ENCODE results near the gene COA1. TPM values are rescaled to one million over a fixed set of nuclear protein-coding genes. Genes with fewer than 3 reads are reported as not detected.
"Not testable (repeated sequence)": the region's sequence is repeated elsewhere in the genome, so short reads cannot be mapped to it uniquely, and the experiment has no call there.

Gene COA1
- total RNA-seq, 1 donor from 2014 or later: 102 TPM

DNA sequence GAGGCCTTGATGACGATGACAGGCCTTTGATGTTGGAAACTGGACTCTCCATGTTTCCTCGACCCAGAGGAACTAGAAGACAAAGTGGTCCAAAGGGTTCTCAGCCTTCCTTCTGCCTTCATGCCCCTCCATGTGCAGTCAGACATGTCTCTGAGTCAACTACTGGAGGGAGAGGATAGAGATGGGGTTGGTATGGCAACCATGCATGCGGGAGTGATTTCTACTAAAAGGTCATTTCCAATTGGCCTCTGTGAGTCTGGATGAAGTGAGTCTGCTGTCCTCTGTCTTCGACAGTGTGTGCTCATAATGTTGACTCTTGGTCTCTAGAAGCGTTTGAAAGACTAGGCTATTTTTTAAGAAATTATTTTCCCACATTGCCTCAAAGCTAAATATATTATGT is 117.2 kb downstream of the COA1 start:
- Mint-ChIP-seq H3K27ac (ENCODE audit: unreplicated experiment) (no peak overlapping the region), H3K4me3 (no peak overlapping the region), H3K36me3 (ENCODE audit: low read depth) (peaks cover 12% of the 10 kb centered on the region), H3K9me3 (no peaks in the 10 kb centered on the region), H3K27me3 (ENCODE audit: low read depth) (no peaks in the 10 kb centered on the region), H3K4me1 (peaks cover 9% of the 10 kb centered on the region)
- no peak for DNase-seq (ENCODE audit: low read depth, low spot score)
- TF ChIP-seq, protein P1, sequence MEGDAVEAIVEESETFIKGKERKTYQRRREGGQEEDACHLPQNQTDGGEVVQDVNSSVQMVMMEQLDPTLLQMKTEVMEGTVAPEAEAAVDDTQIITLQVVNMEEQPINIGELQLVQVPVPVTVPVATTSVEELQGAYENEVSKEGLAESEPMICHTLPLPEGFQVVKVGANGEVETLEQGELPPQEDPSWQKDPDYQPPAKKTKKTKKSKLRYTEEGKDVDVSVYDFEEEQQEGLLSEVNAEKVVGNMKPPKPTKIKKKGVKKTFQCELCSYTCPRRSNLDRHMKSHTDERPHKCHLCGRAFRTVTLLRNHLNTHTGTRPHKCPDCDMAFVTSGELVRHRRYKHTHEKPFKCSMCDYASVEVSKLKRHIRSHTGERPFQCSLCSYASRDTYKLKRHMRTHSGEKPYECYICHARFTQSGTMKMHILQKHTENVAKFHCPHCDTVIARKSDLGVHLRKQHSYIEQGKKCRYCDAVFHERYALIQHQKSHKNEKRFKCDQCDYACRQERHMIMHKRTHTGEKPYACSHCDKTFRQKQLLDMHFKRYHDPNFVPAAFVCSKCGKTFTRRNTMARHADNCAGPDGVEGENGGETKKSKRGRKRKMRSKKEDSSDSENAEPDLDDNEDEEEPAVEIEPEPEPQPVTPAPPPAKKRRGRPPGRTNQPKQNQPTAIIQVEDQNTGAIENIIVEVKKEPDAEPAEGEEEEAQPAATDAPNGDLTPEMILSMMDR (conservative IDR thresholded peaks at IDR 0.05): no peak

DNA sequence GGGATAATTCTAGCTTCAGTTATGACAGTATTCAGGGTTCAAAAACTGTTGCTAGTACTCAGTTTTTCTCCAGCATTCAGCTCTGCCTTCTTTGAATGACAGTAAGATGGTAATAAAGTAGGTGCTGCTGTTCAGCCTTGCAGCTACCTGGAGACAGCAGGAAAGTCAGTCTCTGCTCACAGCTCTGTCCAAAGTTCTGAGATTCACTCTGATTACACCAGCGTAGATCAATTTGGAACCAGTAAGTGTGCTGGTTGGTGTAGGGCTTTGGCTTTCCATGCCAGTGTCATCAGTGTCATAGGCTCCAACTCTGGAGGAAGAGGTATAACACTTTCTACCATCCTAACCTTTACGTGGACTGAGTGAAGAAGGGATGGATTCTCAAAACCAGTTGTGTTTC is 120.2 kb downstream of the COA1 start:
- peaks cover 7% of the 10 kb centered on the region for H3K9me3 Mint-ChIP-seq
- H3K27me3 Mint-ChIP-seq (ENCODE audit: low read depth): no peaks in the 10 kb centered on the region
- H3K27ac Mint-ChIP-seq (ENCODE audit: unreplicated experiment): no peak overlapping the region
- TF ChIP-seq, protein P1 (conservative IDR thresholded peaks at IDR 0.05): no peak
- peaks cover 9% of the 10 kb centered on the region for H3K4me1 Mint-ChIP-seq
- no peak overlapping the region for H3K4me3 Mint-ChIP-seq
- no peak for DNase-seq (ENCODE audit: low read depth, low spot score)
- peaks cover 25% of the 10 kb centered on the region for H3K36me3 Mint-ChIP-seq (ENCODE audit: low read depth)

DNA sequence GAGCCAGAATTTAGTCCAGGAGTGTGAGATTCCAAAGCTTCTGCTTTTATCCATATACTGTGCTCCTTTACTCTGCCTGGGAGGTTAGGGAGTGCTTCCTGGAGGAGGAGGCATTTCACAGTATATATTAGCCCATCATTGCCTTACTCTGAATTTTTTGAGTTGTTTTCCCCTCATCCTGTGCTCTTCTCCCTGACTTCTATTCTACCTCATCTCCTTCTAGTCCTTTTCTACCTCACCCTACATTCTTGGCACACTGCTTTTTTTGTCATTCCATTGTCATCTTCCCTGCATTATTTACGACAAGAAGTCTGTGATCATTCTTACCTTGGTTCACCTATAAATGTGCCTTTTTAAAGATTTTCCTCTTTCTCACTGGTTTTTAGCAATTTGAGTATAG is 125.1 kb downstream of the COA1 start:
- H3K9me3 Mint-ChIP-seq: peaks cover 7% of the 10 kb centered on the region
- no peak for DNase-seq (ENCODE audit: low read depth, low spot score)
- peaks cover 19% of the 10 kb centered on the region for H3K36me3 Mint-ChIP-seq (ENCODE audit: low read depth)
- TF ChIP-seq, protein P1 (conservative IDR thresholded peaks at IDR 0.05): no peak
- H3K27ac Mint-ChIP-seq (ENCODE audit: unreplicated experiment): no peak overlapping the region
- H3K4me1 Mint-ChIP-seq: no peaks in the 10 kb centered on the region
- no peak overlapping the region for H3K4me3 Mint-ChIP-seq
- H3K27me3 Mint-ChIP-seq (ENCODE audit: low read depth): no peaks in the 10 kb centered on the region

GRCh38 chr7:43602256-43602655 is 127.1 kb downstream of the COA1 start:
- DNase-seq (ENCODE audit: low read depth, low spot score): no peak
- H3K9me3 Mint-ChIP-seq: peaks cover 7% of the 10 kb centered on the region
- H3K27ac Mint-ChIP-seq (ENCODE audit: unreplicated experiment): no peak overlapping the region
- H3K27me3 Mint-ChIP-seq (ENCODE audit: low read depth): no peaks in the 10 kb centered on the region
- H3K4me1 Mint-ChIP-seq: no peaks in the 10 kb centered on the region
- H3K4me3 Mint-ChIP-seq: no peak overlapping the region
- TF ChIP-seq, protein P1 (conservative IDR thresholded peaks at IDR 0.05): no peak
- H3K36me3 Mint-ChIP-seq (ENCODE audit: low read depth): peaks cover 19% of the 10 kb centered on the region

DNA sequence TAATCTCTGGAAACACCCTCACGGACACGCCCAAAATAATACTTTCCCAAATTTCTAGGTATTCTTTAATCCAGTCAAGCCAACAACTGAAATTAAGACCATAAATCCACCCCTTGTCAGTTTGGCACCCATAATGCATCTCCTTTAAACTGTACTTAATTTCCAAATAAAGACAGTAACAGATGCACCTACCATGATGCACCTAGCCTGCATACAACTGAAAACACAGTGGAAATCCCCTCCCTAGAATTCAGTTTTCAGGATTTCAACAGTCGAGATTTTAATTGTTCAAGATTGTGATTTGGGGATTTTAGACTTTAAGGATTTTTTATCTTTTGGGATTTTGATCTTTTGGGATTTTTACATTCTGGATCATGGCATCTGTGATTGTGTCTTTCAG is 129.3 kb downstream of the COA1 start:
- H3K27ac Mint-ChIP-seq (ENCODE audit: unreplicated experiment): no peak overlapping the region

DNA sequence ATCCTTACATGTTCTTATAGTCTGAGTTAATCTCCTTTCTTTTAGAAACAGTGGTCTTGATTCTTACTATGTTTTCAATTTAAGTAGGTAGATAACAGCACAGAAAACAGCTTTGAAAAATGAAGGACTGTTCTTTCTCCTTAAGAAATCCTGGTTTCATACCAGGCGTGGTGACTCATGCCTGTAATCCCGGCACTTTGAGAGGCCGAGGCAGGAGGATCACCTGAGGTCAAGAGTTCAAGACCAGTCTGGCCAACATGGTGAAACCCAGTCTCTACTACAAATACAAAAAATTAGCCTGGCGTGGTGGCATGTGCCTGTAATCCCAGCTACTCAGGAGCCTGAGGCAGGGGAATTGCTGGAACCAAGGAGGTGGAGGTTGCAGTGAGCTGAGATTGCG is 132.9 kb downstream of the COA1 start:
- not testable (repeated sequence) for H3K4me1 Mint-ChIP-seq; H3K36me3 Mint-ChIP-seq (ENCODE audit: low read depth); DNase-seq (ENCODE audit: low read depth, low spot score); H3K9me3 Mint-ChIP-seq; H3K27ac Mint-ChIP-seq (ENCODE audit: unreplicated experiment); H3K4me3 Mint-ChIP-seq; H3K27me3 Mint-ChIP-seq (ENCODE audit: low read depth)

More for the DNA sequence above, 129.3 kb downstream of the COA1 start:
- Mint-ChIP-seq H3K27me3 (ENCODE audit: low read depth) (no peaks in the 10 kb centered on the region), H3K4me3 (no peak overlapping the region), H3K9me3 (peaks cover 3% of the 10 kb centered on the region), H3K36me3 (ENCODE audit: low read depth) (peaks cover 11% of the 10 kb centered on the region), H3K4me1 (no peaks in the 10 kb centered on the region)
- DNase-seq (ENCODE audit: low read depth, low spot score): no peak
- TF ChIP-seq, protein P1 (conservative IDR thresholded peaks at IDR 0.05): no peak

All from neural crest cell (in vitro differentiated cells).